HG02885 (cell line): ENCODE results near the gene STMN1.
A peak's percentile ranks its signal among the peaks of the same experiment; 100 is the strongest.

ENCODE experiments used
- ATAC-seq: cut with Tn5 transposase; IDR thresholded peaks from one replicate; pipeline ENCODE4 v1.9.1; 2021; ENCODE audit warnings: mild to moderate bottlenecking; ENCODE audit not compliant: unreplicated experiment, poor library complexity

STMN1 gene

DNA sequence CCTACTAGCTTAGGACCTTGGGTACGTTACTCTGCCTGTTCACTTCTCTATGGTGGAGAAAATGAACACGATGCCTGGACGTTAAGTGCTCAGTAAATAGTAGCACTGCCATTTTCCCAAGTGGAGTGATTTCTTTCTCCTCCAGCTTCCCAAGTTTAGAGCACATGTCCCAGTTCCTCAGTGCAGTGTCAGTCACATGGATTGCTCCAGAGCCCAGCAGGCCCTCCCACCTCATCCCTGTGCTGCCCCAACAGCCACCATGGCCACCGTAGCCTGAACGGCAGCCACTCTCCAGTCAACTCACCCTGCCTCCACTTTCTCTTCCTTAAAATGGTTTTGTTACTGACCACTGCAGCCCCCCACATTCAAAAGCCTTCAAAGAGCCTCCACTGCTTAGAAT lies 8.5 kb downstream of the STMN1 start:
- ATAC-seq = no peak

- no peak for ATAC-seq
Observed at GRCh38 chr1:25896266-25896665, 10.0 kb downstream of the STMN1 start.

- ATAC-seq = peak; percentile 78
Observed at GRCh38 chr1:25895365-25895990, 10.7 kb downstream of the STMN1 start.

DNA sequence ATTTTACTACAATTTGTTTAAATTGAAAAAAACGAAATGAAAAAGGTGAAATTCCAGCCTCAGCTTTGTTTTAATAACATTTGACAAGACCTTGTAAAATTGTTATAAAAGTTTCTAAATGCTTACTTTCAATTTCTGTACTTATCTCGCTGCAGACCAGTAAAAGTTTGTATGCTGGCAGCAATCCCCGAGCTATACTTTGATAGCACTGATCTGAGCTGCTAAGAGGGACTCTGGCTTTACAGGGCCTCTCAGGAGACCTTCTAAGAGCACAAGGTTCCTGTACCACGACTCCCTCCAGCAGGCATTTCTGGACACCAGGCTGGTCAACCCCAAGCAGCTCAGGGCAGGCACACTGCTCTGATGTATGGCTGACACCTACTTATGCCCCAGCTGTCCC lies 13.1 kb downstream of the STMN1 start:
- no peak for ATAC-seq

DNA sequence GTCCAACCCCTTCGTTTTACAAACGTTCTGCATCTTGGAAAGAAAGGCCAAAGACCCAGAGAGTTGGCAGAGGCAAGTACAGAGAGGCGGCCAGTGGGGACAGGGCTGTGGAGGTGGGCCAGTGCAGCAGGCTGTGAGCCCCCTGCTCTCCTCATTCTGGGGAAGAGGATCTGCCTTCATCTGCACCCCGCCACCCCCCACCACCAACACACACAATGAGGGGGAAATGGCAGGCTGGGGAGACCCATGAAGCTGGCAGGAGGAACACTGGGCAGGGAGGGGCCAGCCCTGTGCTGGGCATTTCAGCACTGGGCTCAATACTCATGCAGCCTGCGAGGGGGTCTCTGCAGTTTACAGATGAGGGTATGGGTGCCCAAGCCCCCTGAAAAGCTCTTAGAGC lies 14.6 kb downstream of the STMN1 start:
- no peak for ATAC-seq

GRCh38 chr1:25890239-25891034 lies 15.8 kb downstream of the STMN1 start:
- no peak for ATAC-seq

DNA sequence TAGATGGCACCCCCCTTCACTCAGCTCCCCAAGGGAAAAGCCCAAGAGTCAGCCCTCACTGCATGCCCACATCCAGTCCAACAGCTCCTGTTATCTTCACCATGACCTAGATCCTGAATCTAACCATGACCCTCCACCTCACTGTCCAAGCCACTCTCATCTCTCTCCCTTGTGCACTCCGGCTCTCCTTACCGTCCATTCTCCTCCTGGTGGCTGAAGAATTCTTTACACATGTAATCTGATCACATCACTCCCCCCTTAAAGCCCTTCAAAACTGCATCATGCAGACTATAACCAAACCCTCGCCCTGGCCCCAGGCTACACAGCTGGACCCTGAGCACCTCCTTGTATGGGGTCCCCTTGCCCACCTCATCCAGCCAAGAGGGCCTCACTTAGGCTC lies 16.7 kb downstream of the STMN1 start:
- no peak for ATAC-seq

GRCh38 chr1:25888426-25888987 lies 17.7 kb downstream of the STMN1 start:
- ATAC-seq = no peak

GRCh38 chr1:25885602-25886001 lies 20.6 kb downstream of the STMN1 start:
- ATAC-seq = no peak

DNA sequence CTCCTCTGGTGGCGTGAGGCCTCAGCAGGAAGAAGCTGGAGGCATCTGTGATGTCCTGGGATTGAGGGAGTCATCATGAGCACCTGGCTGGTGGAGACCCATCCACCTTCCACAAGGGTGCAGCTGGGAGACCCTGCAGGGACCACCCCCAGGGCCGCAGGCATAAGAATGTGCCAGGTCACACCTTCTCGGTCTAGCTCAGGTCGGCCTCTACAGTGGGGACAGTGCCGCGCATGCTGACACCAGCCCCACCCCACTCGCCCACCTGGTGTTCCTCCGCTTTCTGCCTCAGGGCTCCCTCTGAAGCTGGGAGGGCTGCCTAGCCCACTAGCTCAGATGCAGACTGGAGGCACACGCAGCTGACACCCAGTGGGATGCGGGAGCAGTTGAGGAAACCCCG lies 25.0 kb downstream of the STMN1 start:
- no peak for ATAC-seq

DNA sequence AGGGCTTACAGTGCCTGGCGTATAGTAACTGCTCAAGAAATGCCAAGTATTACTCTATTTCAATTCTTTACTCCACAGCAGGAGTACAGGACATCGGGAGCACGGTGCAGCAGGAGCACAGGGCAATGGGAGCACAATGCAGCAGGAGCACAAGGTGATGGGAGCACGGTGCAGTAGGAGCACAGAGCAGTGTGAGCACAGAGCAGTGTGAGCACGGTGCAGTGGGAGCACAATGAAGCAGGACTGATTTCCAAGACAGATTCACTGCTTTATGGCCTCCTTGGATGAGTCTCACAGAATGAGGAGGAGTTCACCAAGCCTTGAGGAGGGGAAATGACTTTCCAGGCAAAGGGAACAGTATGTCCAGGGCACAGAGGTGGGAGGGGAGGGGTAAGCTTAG lies 25.7 kb downstream of the STMN1 start:
- ATAC-seq = no peak

DNA sequence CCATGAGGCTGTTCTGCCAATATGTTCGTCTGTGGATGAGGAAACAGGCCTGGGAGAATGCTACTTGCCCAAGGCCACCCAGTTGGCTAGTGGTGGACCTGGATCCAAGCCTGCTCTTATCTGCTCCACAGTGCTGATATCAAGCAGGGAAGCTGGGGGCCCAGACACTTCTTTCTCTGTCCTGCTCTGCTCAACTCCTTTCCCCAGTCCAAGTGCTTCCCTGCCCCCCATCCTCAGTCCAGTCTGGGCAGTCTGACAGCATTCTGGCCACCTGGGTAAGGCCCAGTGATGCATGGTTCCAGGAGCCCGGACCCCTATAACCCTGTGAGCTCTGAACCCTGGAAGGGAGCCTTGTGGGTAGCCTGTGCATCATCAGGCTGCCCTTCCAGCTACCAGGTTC lies 26.5 kb downstream of the STMN1 start:
- ATAC-seq = no peak

DNA sequence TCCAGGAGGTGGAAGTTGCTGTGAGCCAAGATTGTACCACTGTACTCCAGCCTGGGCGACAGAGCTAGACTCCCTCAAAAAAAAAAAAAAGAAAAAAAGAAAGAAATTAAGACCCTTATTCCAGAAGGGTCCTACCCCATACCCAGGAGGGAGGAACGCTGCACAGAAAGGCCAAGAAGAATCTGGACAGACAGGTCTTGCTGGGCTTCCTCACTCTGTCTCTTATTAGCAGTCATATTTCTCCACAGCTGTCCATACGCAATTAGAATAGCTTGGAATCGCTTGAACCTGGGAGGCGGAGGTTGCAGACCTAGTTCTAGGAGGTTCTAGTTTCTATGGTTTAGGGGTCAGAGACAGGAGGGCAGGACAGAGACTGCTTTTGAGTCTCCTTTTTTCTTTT lies 27.5 kb downstream of the STMN1 start:
- ATAC-seq = no peak

GRCh38 chr1:25877155-25877554 lies 29.1 kb downstream of the STMN1 start:
- ATAC-seq = no peak

- no peak for ATAC-seq
Observed at GRCh38 chr1:25876693-25877077, 29.5 kb downstream of the STMN1 start.

DNA sequence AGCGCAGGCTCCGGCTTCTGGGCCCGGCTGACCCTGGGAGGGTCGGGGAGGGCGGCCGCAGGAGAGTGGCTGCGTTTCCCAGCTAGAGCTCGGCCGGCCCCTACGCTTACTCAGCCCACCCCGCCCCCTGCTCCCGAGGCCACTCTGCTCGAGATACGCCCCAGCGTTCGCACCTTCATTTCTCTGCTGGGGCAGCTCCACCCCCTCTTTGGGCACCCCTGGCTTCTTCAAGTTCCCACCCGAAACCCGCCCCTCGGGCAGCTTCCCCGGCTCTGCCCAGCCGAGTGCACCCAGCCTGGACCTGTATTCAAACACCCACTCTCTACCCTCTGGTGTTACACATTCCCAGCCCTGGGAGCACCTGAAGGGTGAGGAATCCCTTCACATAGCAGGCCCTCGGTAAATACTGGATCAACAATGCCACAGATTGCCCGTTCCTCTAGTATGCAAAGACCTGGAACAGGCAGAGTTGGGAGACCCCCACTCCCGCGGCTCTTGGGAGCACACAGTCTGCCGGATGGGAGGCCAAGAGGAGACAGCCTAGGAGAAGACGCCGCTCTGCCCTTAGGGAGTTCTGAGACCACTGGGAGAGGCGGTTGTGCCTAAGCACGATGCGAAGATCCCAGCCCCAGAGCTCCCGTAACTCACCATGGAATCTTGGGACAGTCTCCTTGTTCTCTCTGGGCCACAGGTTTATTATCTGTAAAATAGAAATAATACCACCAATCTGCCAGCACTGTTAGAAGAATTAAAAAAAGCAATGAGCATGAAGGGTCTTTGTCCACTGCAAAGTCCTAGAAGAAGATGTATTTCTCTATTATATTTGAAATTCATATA lies 30.1 kb downstream of the STMN1 start:
- peak; percentile 14 for ATAC-seq

GRCh38 chr1:25875154-25875855 lies 30.9 kb downstream of the STMN1 start, which contains the start of gene PAQR7:
Gene PAQR7 (minus strand): TSS chr1:25875708. CDS start chr1:25863839, 11,869 bp downstream.
- peak; percentile 69 for ATAC-seq

DNA sequence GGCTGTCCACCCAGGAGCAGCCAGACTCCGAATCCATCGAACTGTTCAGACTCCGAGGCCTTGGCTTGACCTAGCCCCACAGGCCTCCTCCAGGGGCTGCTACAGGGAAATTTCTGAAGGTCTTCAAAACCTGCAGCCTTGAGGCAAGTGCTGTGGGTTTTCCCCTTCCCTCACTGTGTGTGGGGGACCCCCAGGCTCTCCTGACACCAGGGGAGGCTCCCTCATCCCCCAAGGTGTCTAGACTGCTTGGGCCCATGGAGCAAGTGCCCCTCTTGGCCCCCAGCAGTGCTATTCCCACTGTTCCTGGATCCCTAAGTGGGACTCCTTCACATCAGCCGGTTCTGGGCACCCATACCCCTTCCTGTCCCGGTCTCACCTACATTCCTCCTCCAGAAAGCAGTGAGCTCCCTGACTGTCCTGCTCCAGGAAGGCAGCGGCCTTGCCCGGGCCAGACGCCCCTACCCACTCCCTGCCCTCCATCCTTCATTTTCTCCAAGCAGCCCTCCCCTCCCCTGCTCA lies 31.5 kb downstream of the STMN1 start:
- ATAC-seq = no peak

DNA sequence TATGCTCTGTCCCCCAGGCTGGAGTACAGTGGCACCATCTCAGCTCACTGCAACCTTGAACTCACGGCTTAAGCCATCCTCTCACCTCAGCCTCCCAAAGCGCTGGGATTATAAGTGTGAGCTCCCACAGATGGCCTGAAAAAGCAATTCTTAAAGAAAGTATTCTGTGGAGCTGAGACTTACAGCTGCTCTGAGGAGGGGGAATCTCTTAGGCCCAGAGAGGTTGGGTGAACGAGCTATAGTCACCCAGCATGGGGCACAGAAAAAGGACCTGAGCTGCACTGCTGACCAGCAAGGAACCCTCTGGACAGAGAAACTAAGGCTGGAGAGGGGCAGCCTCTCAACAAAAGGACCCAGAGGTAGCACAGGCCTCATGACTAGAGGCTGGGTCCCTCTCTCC lies 32.0 kb downstream of the STMN1 start:
- no peak for ATAC-seq

- ATAC-seq = no peak
Observed at GRCh38 chr1:25873120-25873519, 33.1 kb downstream of the STMN1 start.
